Neutrophil (primary cell): ENCODE results near the gene R3HDM2.

Experiments
- H3K27ac ChIP-seq: fragments of 200-600 bp; sonication (generic); 2 replicates; pipeline ENCODE4 v1.5.1; 2016; ENCODE audit warnings: mild to moderate bottlenecking, moderate library complexity
- H3K27me3 ChIP-seq: fragments of 200-600 bp; sonication (generic); 2 replicates; pipeline ENCODE4 v1.6.0; 2016; ENCODE audit warnings: mild to moderate bottlenecking
- H3K36me3 ChIP-seq: fragments of 200-600 bp; sonication (generic); 2 replicates; pipeline ENCODE4 v1.5.1; 2017
- H3K4me1 ChIP-seq, 2 experiments: fragments of 200-600 bp in 1 of 2; sonication (generic) in 1 of 2; 1 replicate in 1 of 2; 2 replicates in 1 of 2; pipeline versions ENCODE4 v1.5.1 to v1.6.1; 2013 to 2016; ENCODE audit warnings: low read depth in 1 of 2, low read length in 1 of 2, mild to moderate bottlenecking in 1 of 2, moderate library complexity in 1 of 2; ENCODE audit not compliant: control insufficient read depth in 1 of 2, insufficient read depth in 1 of 2
- H3K4me3 ChIP-seq, 2 experiments: fragments of 200-600 bp in 1 of 2; sonication (generic) in 1 of 2; 1 replicate in 1 of 2; 2 replicates in 1 of 2; pipeline ENCODE4 v1.5.1; 2013 to 2016; ENCODE audit warnings: low read depth in 1 of 2, low read length in 1 of 2, mild to moderate bottlenecking in 1 of 2, moderate library complexity in 1 of 2
- H3K9me3 ChIP-seq: fragments of 200-600 bp; sonication (generic); 2 replicates; pipeline ENCODE4 v1.5.1; 2016
- TF ChIP-seq, protein P1 (sequence below): fragments of 200-600 bp; sonication (generic); IDR thresholded peaks from 2 replicates; pipeline ENCODE4 v1.5.1; 2016; ENCODE audit warnings: antibody characterized with exemption

R3HDM2 gene

DNA sequence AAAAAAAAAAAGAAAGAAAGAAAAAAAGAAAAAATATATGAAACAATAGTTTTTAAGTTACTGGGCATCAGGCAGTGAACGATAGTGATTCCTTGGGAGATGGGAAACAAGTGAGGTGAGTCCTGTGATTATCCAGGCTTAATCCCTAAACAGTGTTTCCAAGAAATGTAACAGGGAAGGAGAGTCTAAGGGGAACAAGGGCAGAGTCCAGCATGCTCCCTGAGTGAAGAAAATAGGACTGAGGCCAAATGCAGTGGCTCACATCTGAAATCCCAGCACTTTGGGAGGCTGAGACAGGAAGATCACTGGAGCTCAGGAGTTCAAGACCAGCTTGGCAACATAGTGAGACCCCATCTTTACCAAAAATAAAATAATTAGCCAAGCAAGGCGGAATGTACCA is 40.7 kb downstream of the R3HDM2 start:
- Histone ChIP-seq H3K9me3 (no peaks in the 10 kb centered on the region), H3K4me3 (no peak overlapping the region), H3K4me1 (no peaks in the 10 kb centered on the region), H3K27me3 (no peaks in the 10 kb centered on the region), H3K27ac (no peak overlapping the region), H3K36me3 (peaks cover 60% of the 10 kb centered on the region)
- TF ChIP-seq, protein P1, sequence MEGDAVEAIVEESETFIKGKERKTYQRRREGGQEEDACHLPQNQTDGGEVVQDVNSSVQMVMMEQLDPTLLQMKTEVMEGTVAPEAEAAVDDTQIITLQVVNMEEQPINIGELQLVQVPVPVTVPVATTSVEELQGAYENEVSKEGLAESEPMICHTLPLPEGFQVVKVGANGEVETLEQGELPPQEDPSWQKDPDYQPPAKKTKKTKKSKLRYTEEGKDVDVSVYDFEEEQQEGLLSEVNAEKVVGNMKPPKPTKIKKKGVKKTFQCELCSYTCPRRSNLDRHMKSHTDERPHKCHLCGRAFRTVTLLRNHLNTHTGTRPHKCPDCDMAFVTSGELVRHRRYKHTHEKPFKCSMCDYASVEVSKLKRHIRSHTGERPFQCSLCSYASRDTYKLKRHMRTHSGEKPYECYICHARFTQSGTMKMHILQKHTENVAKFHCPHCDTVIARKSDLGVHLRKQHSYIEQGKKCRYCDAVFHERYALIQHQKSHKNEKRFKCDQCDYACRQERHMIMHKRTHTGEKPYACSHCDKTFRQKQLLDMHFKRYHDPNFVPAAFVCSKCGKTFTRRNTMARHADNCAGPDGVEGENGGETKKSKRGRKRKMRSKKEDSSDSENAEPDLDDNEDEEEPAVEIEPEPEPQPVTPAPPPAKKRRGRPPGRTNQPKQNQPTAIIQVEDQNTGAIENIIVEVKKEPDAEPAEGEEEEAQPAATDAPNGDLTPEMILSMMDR, result no peak

DNA sequence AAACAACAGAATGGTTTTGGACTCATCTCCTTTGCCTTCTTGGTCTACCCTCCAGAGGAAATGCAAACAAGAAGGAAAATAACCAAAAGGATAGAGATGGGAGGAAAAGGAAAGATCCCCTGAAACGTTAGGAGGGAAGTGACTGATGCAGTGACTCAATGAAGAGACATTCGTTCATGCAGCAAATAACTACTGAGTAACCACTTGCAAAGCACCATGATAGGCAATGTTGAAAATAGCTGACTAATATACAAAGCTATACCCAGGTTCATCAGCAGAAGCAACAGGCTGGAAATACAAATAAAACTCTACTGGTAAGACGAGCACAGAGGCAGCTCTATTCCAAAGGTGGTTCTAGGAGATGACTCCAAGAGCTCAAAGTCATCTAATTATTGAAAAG is 41.8 kb downstream of the R3HDM2 start:
- no peaks in the 10 kb centered on the region for H3K9me3 ChIP-seq
- no peak overlapping the region for H3K4me3 ChIP-seq
- TF ChIP-seq, protein P1, result no peak
- H3K27me3 ChIP-seq, result no peaks in the 10 kb centered on the region
- no peaks in the 10 kb centered on the region for H3K4me1 ChIP-seq
- no peak overlapping the region for H3K27ac ChIP-seq
- peaks cover 48% of the 10 kb centered on the region for H3K36me3 ChIP-seq

DNA sequence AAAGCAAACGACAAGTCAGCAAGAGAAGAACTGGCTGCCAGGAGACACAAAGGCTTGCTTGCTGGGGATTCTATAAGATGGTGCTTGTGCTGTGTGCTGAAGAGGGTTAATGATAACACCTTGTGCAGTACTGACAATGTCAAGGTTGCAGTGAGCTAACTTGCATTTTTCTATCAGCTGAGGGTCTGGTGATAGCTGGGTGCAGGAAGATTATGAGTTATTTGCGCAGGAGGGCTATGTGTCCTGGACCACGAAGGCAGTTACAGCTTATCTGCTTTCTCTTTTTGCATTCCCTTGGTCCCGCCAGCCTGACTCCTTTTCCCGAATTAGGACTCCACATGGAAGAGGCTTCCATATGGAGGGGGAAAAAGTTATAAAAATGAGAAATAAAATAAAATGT is 42.4 kb downstream of the R3HDM2 start:
- no peak overlapping the region for H3K27ac ChIP-seq
- TF ChIP-seq, protein P1, result no peak
- H3K4me1 ChIP-seq, result no peaks in the 10 kb centered on the region
- H3K27me3 ChIP-seq, result no peaks in the 10 kb centered on the region
- H3K4me3 ChIP-seq, result no peak overlapping the region
- no peaks in the 10 kb centered on the region for H3K9me3 ChIP-seq
- peaks cover 45% of the 10 kb centered on the region for H3K36me3 ChIP-seq

DNA sequence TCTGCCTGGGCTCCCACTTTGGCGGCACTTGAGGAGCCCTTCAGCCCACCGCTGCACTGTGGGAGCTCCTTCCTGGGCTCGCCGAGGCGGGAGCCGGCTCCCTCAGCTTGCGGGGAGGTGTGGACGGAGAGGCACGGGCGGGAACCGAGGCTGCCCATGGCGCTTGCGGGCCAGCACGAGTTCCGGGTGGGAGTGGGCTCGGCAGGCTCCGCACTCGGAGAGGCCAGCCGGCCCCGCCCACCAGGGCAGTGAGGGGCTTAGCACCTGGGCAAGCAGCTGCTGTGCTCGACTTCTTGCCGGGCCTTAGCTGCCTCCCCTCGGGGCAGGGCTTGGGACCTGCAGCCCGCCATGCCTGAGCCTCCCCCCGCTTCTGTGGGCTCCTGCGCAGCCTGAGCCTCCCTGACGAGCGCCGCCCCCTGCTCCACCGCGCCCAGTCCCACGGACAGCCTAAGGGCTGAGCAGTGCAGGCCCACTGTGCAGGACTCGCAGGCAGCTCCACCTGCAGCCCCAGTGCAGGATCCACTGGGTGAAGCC is 44.6 kb downstream of the R3HDM2 start:
- Histone ChIP-seq H3K27me3 (no peaks in the 10 kb centered on the region), H3K4me3 (no peak overlapping the region), H3K36me3 (peaks cover 37% of the 10 kb centered on the region), H3K4me1 (no peaks in the 10 kb centered on the region), H3K27ac (no peak overlapping the region), H3K9me3 (no peaks in the 10 kb centered on the region)
- TF ChIP-seq, protein P1, result no peak

DNA sequence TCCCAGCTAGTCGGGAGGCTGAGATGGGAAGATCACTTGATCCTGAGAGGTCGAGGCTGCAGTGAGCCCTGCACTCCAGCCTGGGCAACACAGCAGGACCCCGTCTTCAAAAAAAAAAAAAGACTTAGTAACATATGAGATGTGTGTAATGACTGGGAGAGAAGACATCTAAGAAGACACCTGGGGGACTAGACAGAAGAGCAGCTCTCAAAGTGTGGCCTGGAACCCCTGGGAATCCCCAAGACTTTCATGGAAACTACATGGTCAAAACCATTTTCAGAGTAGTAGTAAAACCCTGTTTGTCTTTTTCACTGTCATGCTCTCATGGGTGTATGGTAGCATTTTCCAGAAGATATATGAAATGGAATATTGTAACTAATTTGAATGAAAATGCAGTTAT is 45.3 kb downstream of the R3HDM2 start:
- Histone ChIP-seq H3K36me3 (peaks cover 32% of the 10 kb centered on the region), H3K27me3 (no peaks in the 10 kb centered on the region), H3K9me3 (no peaks in the 10 kb centered on the region), H3K4me3 (no peak overlapping the region), H3K4me1 (peaks cover 1 to 3% of the 10 kb centered on the region in 2 experiments), H3K27ac (no peak overlapping the region)
- TF ChIP-seq, protein P1, result no peak

DNA sequence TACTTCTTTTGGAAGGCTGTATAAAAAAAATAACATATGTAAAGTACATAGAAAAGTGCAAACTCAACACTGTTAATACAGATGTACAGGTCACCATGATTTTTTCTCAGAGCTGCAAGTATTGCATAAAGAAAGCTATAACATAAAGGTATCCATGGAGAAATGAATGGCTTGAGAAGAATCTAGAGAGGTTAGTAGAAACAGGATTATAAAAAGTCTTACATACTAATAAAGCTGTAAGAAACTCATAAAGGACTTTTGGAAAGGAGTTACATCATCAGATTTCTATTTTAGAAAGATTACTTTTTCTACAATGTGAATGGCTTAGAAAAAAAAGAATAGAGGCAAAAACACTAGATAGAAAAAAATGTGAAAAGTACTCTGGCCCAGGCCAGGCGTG is 46.4 kb downstream of the R3HDM2 start:
- Histone ChIP-seq H3K27me3 (no peaks in the 10 kb centered on the region), H3K27ac (no peak overlapping the region)

More for the DNA sequence above, 46.4 kb downstream of the R3HDM2 start:
- TF ChIP-seq, protein P1, result no peak
- Histone ChIP-seq H3K36me3 (peaks cover 27% of the 10 kb centered on the region), H3K9me3 (no peaks in the 10 kb centered on the region), H3K4me3 (no peak overlapping the region), H3K4me1 (peaks cover 12 to 14% of the 10 kb centered on the region in 2 experiments)
